DMS53 (cell line): ENCODE data around the gene DHH.

Experiments
- DNase-seq: peaks from one replicate; lab custom pipeline; 2025; lab: John Stamatoyannopoulos, UW

DHH gene

GRCh38 chr12:49109641-49110463 is 15.3 kb upstream of the DHH start:
- DNase-seq, result peak; percentile 52

- no peak for DNase-seq
These were observed 14.4 kb upstream of the DHH start for GRCh38 chr12:49108958-49109404.

DNA sequence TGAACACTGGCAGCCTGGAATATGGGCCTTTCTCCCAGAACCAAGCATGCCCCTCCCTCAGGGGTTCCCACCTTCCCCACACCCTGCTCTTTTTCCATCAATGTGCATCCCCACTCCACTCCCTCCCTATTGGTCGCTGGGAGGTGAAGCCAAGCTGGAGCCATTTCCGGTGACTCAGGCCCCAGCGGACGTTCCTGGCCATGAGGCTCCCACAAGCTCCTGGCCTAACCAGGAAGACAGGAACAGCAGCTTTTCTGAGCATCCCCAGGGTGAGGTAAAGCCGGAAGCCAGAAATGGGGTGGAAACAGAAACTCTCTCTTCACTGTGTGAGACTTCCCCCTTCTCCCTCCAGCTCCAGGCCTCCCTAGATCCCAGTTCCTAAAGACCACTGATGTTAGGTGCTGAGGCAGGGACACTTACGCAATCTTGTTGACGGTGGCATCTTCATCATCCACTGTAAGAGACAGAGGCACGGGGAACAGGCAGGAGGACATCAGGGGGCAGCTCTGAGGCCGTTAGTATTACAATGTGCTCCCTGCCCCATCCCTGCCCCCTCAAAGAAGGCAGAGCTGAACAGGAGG is 11.0 kb upstream of the DHH start:
- DNase-seq, result no peak

DNA sequence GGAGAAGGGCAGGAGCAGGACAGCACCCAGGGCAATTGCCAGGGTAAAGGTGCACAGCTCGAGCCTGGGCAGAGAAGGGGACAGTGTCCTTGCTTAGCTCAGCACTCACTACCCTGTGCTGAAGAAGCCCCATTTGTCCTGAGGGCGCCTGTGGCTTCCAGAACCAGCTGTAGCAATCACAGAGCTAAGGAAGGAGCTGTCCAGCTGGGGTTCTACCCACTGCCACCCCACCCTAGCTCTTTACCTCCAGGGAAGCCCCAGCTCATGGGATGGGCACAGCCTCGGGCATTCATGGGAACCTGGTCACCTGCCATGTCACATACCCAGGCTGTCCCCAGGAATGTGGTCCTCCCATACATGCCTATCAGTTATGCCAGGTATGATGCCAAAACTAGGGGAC is 10.2 kb upstream of the DHH start:
- DNase-seq, result no peak

- no peak for DNase-seq
These were observed 5.8 kb upstream of the DHH start for GRCh38 chr12:49100380-49100779.

DNA sequence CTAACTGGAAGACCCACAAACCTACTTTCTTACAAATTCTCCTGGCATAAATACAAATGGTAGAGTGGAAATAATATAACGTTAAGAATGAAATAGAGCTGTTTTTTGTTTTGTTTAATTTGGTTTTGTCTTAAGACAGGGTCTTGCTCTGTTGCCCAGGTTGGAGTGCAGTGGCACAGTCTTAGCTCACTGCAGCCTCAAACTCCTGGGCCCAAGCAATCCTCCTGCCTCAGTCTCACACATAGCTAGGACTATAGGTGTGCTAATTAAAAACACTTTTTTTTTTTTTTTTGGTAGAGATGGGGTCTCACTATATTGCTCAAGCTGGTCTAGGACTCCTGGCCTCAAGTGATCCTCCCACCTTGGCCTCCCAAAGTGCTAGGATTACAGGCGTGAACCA is 4.1 kb upstream of the DHH start:
- no peak for DNase-seq

- DNase-seq, result peak; percentile 51
These were observed 3.4 kb upstream of the DHH start for GRCh38 chr12:49098035-49098451.

- DNase-seq, result no peak
These were observed 2.8 kb upstream of the DHH start for GRCh38 chr12:49097381-49097780.

- DNase-seq, result no peak
These were observed 369 bp upstream of the DHH start for GRCh38 chr12:49094975-49095365.

GRCh38 chr12:49093792-49094159 is 825 bp downstream of the DHH start:
- no peak for DNase-seq

GRCh38 chr12:49092816-49093406 is 1.7 kb downstream of the DHH start:
- DNase-seq, result no peak

- DNase-seq, result peak; percentile 58
These were observed 2.4 kb downstream of the DHH start for GRCh38 chr12:49092086-49092815.

DNA sequence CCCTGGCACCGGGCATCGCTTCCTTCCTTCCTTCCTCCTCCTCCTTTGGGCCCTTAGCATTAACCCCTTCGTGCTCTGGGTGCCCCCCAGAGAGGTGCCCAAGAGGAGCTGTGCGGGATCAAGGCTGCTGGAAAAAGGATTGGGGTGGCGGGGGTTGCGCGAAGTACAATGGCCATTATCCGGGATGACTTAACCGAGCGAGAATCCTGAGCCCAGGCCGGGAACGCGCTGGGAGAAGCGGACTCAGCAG is 2.8 kb downstream of the DHH start:
- DNase-seq, result no peak

DNA sequence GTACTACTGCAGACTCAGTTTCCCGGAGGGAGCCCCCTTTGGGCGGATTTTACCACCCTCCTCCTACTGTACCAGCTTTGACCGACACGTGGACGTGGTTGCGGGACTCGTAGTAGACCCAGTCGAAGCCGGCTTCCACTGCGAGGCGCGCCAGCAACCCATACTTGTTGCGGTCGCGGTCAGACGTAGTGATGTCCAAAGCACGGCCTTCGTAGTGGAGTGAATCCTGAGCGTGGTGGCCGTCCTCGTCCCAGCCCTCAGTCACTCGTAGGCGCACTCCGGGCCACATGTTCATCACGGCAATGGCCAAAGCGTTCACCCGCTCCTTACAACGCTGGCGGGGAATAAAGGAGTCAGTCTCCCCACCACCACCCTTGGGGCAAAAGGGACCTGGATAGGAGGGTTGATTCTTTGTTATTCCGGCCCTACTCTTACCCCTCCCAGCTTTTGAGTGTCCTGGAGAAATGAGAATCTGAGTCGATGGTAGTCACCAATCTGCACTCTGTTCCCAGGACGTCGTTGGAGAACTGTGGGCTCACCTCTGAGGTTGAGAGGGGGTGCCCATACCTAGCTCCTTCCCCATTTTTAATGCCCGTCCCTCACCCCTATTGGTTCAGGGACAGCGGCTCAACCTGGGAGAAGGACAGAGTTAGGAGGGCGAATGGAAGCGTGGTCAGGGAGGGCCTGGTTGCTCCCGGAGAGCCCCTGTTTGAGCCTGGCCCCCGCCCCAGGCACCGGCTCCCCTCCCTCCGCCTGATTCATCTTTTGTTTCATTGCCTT is 3.4 kb downstream of the DHH start:
- peak; percentile 42 for DNase-seq

DNA sequence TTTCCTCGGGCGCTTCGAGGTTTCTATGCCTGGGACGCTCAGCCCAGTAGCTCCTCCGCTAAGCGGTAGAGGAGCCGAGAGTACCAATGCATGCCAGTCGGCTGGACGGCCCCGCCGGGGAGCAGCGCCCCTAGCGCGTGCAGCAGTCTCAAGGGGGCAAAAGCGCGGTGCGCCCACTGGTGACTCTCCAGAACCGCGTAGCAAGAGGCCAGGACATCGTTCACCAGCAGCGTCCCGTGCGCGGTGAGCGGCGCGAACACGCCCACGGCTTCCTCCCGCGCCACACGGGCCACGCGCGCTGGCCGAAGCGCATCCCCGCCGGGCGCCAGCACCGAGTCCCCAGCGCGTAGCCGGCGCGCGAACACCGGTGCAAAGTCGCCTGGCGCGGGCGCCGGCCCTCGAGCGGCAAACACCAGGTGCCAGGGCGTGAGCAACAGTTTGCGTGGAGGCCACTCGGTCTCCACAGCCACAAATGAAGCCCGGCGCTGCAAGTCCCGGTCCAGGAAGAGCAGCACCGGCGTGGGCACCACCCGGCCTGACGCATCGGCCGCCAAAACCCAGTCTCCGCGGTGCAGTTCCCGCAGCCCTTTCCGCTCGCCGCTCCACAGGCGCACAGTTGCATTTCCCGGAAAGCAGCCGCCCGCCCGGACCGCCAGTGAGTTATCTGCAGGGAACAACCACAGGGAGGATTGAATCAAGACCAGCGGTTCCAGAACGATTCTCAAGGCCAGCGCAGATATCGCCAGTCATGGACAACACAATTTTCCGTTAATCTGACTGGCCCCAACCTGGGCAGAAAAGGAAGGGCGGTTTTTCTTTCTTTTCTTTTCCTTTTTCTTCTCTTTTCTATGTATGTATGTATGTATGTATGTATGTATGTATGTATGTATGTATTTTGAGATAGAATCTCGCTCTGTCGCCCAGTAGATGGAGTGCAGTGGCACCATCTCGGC is 4.5 kb downstream of the DHH start:
- DNase-seq, result peak; percentile 63

DNA sequence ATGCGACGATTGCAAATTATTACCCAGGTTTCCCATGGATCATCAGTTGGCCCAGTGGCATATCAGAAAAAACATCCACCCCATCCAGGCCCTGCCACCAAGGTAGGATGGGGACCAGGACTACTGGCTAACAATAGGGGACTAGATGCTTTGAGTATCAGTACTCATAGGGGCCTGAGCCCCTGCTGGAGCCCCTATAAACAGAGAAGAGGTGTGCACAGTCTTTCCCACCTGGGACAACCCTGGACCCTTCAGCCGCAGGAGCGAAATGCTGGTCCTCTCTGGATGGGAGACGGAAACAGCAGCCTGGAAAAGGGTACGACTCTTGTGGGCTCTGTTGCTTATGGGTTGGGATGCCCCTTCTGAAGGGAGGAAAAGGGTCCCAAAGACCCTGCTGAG is 5.7 kb downstream of the DHH start:
- no peak for DNase-seq

DNA sequence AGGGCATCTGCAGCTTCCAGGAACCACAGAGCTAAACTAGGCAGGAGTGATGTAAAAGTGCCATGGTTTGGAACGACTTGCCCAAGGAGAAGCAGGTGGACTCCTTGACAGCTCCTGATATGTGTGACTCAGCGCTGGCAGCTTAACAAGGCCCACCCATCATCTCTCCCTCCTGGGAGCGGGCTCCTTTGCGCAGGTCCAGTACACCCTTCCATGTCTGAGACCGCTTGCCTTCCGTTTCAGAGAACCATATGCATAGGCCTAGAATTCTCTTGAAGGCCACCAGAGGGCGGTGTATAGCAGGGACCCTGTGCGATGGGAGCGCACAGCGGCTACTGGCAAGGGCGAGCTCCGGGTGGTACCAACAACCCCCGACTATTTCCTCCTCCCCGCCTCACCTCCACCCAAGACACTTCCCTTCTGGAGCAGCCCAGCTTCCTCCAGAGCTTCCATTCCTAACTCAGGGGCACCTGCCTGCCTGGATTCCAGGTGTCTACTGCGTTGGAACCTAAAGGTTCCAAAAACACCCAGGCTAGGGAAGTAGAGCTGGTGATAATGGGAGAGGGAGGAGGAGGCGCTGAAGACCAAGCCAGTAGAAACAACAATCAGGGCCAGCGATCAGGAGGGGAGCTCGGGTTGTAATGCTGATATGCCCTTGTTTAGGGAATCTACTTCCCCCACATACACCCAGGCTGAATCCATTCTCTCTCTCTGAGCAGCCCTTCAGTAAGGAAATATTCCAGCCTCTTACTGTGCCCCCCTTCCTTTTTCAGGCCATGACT is 6.3 kb downstream of the DHH start:
- peak; percentile 91 for DNase-seq

DNA sequence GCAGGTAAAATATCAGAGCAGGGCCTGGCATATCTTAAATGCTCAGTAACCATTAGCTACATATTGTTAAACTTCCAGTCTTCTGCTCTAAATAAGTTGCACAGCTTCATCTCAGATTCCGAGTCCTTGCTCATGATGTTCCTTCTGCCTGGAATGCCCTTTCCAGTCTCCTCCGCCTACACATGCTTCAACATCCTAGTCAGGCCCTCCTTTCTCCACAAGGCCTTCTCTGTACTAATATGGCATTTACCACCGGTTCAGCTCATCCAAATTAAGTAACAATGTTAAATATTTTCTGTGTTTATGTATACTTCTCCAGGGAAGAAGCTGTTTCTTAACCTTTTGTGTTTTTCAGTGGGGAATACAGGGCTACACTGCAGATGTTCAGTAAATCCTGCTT is 8.5 kb downstream of the DHH start:
- no peak for DNase-seq

GRCh38 chr12:49084438-49084837 is 10.2 kb downstream of the DHH start:
- DNase-seq, result no peak

DNA sequence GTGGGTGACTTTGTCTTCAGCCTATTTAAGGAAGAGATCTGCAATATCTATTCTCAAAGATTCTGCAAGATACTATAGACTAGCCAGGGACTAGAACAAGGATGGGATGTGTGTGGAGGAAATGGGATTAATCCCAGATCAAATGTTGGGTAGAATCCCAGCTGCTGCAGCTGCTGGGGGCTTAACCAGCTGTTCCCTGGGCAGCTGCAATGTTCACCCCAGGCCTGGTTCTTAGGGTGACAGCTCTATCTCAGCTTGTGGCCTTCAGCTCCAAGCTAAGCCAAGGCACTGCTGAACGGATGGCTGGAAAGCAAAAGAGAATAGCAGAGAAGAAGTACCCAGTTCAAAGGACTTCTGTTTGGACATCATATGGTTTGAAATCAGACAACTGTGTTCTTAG is 14.8 kb downstream of the DHH start:
- no peak for DNase-seq
